Stimulated activated CD4-positive, alpha-beta T cell treated with anti-CD3 and anti-CD28 coated beads, Interleukin-12 subunit alpha, Interleukin-12 subunit beta, amount 100 ng/mL, for 48 hours (primary cell): ENCODE data around the gene KCNG4.

Source experiments
- DNase-seq, 3 donors: peaks; one replicate each; pipeline ENCODE4 v3.0.0-alpha.2; 2020; ENCODE audit warnings: low read depth in 2 of 3, low spot score in 1 of 3

Gene KCNG4

GRCh38 chr16:84186685-84187437, 53.0 kb downstream of the KCNG4 start, which contains the start of gene TAF1C:
TAF1C (minus strand) TSS chr16:84187057; CDS start chr16:84184988, 2,069 bp downstream.
- DNase-seq, result peak; percentile 87 to 91 (median 87)

GRCh38 chr16:84184775-84185174, 55.0 kb downstream of the KCNG4 start:
- DNase-seq, result no peak

DNA sequence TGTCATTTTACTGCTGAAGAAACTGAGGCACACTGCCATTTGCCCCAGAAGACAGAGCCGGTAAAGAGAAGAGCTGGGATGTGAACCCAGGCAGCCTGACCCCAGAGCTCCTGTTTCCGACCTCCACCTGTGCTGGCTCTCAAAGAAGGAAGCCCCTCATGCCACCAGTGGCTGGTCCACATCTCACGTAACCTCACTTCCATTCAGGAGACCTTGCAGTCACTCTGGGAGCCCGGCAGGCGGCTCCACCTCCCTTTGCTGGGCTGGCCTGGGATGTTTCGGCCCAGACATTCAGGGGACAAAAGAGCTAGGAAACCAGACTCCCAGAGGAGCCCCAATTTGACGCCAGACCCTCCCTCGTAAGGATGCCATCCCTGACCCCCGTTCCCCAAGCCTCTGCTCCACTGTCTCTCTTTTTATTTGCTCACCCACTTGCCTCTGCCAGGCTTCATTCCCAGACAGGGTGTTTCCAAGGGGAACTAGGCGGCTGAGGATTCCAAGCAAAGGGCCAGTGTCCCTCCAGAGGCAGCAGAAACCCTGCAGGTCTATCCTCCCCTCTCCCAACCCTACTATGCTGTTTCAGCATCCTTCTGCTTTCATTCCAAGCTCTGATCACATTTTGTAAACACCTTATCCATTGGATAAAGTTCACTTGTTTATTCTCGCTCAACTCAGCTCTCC, 55.8 kb downstream of the KCNG4 start:
- DNase-seq, result no peak

DNA sequence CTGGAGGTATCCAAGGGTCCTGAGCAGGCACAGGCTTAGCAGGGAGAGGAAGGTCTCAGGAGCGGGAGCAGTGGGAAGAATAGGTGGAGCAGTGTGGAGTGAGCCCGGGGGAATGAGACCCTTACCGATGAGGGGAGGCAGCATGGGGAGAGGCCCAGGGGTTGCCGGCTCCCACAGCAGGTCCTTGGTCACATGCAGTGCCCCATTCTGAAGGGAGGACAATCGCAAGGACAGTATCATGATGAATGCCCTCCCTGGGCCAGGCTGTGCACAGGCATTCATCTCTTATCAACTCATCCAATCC, 56.3 kb downstream of the KCNG4 start:
- DNase-seq, result no peak

DNA sequence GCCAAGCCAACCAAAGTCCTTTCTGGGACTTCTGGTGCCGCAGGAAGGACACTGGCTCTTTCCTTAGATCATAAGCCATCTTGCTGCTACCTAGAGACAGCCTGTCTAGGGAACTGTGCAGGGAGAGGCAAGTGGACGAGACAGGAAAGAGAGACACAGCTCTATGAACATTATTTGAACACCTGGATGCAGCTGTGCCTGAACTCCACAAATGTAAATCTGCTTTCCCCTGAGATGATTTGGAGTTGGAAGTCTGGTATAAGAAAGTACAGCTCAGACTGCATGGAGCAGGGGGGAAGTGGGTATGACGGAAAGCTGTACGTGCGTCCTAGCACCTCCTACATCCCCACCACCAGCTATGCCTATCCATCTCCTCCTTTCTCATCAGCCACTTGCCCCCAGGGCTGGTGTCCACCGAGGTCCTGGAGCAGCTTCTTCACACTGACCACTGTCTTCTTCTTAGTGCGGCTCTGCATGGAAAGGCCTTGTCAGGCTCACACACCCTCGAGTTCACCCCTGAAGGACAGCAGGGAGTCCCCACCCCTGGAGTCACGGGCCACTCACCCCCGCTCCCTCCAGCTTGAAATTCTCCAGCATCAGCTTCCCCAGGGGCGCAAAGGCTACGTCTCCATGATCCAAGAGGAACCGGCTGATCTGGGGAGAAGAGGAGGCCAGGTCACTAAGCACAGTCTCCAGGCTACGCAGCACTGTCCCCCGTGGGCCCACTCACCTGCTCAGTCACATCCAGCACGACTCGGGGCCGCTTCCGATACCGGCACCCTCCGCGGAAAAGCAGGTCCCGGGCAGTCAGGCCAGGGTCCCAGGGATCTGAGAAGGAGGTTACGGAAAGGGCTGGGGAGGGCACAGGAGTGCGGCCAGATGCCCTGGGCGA, 56.9 kb downstream of the KCNG4 start:
- no peak for DNase-seq

- no peak for DNase-seq
Measured at GRCh38 chr16:84182104-84182503, 57.7 kb downstream of the KCNG4 start.

DNA sequence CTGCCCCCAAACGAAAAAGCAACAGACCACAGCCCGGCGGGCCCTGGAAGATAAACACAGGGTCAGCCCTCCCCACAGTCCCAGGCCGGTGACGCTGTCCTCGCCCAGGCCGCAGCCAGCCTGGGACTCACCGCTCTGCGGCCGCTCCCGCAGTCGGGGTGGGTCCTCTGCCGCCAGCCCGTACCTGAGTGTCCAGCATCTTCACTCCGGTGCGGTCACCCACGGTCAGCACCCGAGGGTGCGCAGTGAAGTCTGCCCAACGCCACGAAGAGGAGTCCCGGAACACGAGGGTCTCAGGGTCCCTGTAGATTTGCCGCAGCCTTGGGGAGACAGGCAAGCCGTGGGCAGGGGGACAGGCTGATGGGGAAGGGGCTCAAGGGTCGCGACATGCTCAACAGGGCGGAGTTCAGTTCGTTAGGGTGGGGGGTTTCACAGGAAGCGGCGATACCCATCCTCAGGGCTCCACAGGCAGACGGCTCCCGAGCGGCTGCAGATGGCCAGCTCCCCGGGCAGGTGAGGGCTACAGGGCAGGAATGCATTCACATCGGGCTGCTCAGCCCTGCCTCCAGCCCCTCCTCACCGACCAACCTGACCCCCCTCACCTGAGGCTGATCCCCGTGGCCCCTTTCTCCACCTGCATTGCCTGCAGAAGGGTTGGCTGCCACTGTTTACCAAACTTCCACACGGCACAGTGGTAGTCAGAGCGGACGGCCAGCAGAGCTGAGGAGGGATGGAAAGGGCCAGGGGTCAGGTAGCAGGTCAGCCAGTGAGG, 58.5 kb downstream of the KCNG4 start:
- DNase-seq, result no peak

- DNase-seq, result no peak
Measured at GRCh38 chr16:84180519-84181140, 59.2 kb downstream of the KCNG4 start.

- DNase-seq, result no peak
Measured at GRCh38 chr16:84179612-84180320, 60.0 kb downstream of the KCNG4 start.

GRCh38 chr16:84178892-84179611, 60.8 kb downstream of the KCNG4 start:
- no peak for DNase-seq

DNA sequence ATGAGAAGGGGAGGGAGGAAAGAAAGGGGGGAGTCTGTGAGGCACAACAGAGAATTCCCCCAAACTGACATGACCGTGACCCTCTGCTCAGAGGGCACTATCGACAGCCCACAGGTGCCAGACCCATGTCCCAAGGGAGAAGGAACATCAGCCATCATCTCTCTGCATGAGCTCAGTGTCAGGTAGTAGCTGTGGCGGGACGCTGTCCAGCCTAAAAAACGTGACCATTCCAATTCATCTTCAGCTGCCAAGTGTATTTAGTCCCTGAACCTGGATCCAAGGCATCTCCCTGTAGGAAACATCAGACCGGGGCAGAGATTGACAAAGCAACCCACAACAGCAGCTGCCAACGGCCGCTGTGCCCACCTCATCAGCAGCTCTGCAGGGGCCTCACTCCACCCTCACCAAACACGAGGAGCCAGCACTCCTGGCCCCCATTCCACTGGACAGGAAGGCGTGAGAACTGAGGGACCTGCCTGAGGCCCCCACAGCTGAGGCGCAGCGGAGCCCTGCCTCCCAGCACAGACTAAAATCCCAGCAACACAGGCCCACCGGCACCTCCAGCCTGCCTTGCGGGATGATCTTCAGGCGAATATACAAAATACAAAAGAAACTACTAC, 61.6 kb downstream of the KCNG4 start:
- DNase-seq, result no peak

GRCh38 chr16:84177741-84178073, 62.1 kb downstream of the KCNG4 start:
- DNase-seq, result no peak

GRCh38 chr16:84176192-84177053, 63.4 kb downstream of the KCNG4 start:
- no peak for DNase-seq

DNA sequence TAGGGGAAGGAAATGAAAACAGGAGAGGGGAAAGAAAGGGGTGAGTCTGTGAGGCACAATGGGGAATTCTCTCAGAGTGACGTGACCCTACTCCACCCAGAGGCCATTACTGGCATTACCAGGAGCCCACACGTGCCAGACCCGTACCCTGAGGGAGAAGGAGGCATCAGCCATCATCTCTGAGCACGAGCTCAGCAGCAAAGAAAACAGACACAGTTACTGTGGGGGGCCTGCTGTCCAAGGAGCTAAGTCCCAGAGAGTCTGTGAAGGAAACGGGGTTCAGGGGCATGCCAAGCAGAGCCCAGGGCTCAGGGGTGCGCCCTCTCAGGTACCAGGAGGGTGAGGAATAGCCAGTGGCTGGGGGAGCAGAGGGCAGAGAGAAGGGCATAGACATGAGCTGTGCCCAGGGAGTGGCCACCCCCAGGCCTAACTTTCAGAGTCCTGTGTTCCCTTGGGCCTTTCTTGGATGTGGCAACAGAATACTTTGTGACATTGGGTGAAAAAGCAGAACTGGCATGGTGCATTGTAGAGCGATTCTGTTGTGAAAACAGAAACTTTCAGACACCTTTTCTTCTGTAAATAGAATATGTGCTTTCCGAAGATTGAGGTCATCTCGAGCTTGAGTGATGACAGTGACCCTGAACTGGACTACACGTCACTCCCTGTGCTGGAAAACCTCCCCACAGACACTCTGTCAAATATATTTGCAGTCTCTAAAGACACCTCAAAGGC, 64.3 kb downstream of the KCNG4 start:
- DNase-seq, result peak; percentile 27 to 50 (median 42)

DNA sequence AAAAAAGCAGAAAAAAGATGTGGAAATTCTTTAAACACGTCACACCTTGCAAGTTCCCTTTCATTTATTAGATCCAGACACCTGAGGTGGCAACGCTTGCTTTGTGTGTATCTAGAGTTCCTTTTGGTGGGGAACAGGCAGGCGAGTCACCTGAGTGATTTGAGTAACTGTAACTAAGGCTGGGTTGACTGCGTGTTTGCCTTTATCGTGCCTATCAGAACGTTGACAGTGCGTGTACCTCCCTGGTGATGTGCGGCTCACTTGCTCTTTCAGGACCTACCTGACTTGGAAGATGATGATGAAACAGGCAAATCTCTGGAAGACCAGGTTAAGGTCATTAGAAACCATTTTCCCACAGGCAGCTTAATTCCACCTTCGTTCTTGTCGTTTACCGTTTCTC, 65.4 kb downstream of the KCNG4 start:
- DNase-seq, result no peak

DNA sequence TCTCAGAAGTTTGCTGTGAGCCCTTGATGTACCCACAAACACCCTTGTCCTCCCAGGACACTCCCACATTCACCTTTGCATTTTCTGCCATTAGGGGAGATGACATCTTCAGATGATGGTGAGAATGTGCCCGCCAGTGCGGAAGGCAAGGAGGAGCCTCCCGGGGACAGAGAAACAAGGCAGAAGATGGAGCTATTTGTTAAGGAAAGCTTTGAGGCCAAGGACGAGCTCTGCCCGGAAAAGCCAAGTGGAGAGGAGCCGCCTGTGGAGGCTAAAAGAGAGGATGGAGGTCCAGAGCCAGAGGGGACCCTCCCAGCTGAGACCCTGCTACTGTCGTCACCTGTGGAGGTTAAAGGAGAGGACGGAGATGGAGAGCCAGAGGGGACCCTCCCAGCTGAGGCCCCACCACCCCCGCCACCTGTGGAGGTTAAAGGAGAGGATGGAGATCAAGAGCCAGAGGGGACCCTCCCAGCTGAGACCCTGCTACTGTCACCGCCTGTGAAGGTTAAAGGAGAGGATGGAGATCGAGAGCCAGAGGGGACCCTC, 70.0 kb downstream of the KCNG4 start:
- DNase-seq, result no peak
